CD4-positive, alpha-beta T cell treated with Interleukin-10 for 1 hour (primary cell): ENCODE results near the gene ISYNA1.

Experiments used
- DNase-seq: peaks from one replicate; pipeline ENCODE4 v3.0.0-alpha.2; 2020

The ISYNA1 gene

DNA sequence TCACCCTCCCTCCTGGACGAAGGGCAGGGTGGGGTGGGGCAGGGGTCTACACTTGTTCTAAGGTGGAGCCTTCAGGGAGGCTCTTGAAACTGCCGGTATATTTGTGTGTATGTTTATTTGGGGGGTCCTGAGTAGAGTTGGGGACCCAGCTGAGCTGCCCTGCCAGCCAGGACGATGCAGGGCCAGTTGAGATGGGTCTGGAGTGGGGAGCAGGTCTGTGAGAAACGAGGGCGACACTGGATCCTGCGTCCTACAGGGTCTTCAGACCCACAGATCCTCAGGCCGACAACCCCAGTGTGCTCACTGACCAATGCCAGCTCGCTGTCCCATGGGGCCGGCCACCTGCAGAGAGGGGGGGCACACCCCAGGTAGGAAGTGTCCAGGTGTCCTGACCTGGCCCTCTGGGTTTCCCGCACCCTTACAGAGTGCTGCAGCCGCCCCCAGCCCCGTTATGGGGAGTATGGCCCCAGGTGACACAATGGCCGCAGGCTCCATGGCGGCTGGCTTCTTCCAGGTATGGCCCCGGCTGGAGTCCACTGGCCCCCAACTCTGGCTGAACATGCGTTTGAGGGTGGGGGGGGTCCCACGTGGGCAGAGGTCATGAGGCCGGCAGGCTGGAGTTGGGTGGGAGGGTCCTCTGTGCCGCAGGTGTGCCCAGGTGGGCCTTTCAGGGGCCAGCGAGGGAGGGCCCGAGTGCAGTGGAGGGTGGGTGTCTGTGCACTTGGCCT lies 7.4 kb downstream of the ISYNA1 start:
- DNase-seq = no peak

DNA sequence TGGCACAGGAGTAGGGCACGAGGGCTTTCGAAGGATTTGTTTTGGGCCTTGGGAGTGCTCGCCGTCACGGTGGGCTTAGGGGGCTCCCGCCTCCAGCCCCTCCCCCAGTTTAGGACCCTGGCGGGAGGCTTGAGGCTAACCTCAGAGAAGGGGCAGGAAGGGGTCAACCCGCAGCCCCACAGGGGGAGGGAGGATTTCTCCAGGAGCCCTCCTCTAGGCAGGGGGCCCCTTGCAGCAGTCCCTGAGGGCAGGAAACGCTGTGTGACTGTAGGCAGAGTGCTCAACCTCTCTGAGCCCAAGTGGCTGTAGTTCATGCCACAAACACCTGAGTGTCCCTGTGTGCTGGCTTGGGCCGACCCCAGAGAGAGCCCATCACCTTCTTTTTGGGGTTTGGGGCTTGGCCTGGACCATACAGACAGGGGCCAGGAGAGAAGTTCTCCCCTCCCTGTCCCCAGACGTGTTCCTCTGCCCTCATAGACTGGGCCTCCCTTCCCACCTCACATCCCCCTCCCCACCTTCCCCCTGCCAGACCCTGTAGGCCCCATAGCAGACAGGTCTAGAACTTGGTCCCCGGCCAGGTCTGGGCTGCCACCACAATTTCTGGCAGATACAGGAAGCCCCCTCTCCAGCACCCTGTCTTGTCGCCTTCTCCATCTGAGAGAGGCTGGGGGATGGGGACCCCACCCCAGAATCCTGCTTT lies 8.1 kb downstream of the ISYNA1 start:
- DNase-seq = peak; percentile 49

DNA sequence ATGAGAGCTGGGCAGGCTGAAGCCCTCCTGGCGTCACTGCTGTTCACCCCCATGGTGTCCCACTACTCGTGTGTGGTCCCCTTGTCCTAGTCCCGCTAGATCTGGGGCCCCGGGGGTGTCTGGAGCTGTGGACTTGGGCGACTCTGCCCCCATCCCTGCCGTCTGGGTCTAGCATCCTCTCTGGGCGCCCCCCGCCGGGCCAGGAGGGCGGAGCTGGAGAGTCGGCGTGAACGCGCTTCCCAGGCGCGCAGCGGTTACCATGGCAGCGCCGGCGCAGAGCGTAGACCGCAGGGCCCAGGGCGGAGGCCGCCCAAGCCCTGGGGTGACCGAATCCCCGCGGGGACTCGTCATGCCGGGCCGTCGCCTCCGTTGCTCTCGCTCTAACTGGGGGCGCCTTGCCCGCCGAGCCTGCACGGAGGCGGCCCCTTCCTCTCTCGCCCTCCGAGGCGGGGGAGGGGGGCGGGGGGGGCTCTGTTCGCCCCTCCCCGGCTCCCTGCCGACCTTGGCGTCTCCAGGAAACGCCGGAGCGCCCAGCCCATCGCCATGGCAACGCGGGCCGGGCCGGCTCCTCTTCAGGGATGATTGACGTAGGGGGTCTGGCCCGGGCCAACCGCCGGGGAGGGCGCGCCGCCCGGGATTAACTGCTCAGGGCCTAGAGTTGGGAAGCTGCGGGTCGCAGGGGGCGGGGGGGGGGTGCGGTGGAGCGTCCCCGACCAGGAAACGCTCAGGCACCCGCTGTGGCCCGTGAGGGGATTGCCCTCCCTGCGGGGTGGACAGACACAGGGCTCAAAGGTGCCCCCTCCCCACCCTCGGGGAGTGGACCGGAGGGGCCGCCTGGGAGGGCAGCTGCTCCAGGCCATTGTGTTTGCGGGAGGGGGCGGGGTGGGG lies 8.9 kb downstream of the ISYNA1 start:
- DNase-seq = peak; percentile 92

DNA sequence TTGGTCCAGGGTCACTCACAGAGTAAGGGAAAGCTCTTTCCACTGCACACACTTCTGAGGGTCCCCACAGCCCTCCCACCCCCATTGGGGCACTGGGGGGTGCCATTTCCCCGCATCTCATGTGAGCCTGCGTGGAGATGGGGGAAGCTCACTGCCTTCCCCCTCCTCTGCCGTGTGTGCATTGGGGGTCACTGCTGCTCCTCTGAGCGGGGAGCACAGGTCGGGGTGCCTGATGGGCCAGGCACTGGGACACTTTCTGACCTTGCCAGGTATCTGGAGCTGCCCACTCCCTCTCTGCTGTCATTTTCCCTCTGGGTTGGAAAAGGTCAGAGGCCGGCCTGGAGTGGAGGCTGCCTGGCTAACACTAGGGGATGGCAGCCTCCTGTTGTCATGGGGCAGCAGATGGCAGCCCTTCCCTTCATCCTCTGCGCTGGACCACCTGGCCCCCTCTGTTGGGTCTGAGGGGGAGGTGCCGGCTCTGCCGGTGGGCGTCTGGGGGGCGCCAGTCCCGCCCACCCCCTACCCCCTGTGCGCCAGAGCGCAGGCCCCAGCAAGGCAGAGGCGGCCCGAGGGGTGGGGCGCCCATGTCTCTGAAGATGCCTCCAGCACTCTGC lies 9.7 kb downstream of the ISYNA1 start:
- no peak for DNase-seq

DNA sequence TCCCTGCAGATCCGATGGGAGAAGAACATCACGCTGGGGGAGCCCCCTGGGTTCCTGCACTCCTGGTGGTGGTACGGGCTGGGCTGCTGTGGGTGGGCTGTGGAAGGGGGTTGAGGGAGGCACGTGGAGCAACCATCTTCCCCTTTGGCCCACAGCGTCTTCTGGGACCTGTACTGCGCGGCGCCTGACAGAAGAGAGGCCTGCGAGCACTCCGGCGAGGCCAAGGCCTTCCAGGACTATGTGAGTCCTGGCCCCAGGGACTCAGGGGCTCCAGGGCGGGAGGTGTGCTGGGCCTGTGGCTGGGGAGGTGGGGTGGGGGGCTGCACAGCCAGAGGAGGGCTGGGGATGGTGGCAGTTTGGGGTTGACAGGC lies 10.2 kb downstream of the ISYNA1 start:
- no peak for DNase-seq

DNA sequence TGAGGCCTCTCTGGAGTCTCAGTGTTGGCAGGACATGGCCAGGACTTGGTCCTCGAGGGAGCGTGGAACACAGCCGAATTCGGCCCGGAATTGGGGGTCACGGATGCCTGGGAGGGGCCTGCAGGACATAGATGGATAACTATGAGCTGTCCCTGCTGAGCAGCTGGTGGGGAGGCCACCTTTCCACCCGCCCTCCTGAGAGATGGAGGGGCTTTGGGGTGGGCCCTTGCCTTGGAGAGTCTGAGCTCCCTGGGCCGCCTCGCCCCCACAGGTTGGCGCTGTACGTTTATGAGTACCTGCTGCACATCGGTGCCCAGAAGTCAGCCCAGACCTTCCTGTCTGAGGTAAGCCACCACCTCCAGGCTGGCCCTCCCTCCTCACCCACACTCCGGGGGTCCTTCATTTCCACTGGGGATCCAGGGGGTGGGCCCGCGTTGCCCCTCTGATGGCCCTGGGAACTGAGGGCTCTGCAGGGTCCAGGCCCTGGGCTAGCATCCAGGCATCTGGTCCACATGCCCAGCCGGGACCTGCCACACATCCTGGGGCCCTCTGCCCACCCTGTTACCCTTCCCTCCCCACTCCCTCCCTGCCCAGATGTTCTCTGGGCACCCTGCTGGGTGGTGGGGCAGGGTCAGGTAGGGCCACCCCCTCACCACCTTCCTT lies 10.7 kb downstream of the ISYNA1 start:
- no peak for DNase-seq

DNA sequence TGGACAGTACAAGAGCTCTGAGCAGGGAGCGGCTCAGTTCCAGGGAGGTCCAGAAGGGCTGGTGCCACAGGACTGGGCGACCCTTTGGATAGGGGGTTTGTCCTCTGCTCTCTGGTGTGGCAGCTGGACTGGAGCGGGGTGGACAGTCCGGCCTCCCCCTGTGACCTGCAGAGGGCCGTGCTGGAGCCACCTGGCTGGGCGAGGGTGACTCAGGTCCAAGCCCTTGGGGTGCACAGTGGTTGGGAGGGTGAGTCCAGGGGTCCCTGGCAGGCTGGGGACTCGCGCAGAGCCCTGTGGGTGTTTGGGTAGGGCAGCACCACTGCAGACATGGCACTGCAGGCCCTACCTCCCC lies 11.5 kb downstream of the ISYNA1 start:
- DNase-seq = no peak

DNA sequence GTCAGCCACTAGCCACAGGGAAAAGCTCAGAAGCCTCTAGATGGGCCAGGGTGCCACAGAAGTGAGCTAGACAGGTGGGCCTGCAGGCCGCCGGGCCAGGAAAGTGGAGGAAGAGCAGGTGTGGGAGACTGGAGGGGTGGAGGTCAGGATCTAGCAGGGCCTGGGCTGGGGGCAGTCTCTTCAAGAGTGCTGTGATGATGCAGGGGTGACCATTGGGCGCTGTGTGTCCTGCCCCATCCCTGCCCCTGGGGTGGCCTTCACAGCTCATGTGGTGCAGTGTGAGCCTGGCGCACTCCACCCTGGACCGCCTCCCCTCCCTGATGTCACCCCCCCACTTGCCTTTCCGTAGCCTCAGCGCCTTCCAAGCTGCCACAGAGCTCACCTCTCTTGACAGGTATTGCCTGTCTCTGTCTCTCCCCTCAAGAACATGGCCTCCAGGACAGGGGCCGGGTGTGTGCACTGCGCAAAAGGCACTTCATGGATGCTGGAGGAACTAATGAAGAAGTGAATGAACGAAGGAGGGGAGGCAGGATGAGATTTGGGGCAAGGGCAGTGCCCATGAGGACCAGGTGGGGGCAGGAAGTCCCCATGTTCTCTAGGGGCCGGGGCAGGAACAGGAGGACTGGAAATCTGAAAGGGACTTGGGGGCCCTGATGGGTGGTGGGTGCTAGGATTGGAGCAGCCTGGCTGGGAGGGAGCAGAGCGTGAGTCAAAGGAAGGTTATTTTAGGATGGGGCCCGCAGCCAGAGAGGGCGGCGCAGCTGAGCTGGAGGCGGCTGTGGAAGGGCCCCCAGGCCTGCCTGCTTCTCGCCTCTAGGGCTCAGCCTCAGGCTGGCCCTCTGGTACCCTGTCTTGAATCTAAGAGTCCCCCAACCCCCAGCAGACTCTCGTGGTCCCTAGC lies 12.2 kb downstream of the ISYNA1 start:
- DNase-seq = no peak

DNA sequence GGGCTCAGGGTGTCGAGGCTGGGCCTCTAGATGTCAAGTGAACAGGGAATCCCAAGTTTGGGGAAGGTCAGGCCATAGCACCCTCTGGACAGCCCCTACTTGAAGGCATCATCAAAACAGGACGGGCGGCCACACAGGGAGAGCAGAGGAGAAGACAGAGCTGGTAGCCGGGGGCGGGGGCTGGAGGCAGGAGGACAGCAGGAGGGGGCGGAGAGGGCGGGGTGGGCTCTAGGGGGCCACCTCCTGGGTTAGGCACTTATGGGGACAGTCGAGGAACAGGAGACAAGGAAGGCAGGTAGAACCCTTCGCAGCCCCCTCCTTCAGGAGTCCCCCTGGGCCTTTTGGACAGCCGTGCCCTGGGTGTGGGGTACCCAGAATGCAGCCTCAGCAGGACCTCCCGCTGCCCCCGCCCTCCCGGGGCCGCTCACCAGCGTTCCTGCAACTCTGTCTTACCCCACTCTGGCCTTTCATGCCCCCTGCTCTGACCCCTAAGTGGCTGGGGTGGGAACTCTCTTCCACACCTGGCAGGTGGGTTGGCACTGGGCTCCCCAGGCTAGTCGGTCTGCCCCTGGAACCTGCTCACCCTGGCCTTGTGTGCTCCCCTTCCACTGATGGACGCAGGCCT lies 12.9 kb downstream of the ISYNA1 start:
- DNase-seq = no peak

DNA sequence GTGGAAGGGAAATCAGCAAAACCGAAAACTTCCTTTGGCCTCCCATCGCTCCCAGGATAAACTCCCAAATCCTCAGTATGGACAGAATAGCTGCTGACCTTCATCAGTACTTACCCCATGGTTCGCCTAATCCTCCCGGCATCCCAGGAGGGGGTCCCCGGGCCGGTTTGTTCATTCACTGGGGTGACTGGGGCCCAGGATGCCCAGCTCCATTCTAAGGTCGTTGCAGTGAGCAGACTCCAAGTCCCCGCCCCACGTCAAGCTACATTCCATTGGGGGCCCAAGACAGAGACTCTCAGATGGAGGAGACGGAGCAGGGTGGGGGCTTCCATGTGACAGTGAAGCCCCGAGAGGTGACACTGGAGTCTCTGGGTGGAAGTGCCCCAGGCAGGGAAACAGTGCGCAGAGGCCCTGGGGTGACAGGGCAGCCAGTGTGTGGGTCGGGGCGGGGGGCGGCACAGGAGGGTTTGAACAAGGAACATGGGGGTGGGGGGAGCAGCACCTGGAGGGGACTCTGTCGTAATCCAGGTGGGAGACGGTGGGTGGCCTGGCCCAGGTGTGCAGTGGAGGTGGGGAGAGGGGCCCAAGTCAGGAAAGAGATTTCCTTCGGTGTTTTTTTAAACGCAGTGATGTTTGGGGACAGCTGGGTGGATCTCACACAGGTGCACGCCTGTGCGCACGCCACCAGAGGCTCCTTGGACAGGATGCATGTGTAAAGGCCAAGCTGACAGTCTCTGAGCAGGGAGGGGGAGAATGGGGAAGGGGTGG lies 13.6 kb downstream of the ISYNA1 start:
- DNase-seq = no peak

DNA sequence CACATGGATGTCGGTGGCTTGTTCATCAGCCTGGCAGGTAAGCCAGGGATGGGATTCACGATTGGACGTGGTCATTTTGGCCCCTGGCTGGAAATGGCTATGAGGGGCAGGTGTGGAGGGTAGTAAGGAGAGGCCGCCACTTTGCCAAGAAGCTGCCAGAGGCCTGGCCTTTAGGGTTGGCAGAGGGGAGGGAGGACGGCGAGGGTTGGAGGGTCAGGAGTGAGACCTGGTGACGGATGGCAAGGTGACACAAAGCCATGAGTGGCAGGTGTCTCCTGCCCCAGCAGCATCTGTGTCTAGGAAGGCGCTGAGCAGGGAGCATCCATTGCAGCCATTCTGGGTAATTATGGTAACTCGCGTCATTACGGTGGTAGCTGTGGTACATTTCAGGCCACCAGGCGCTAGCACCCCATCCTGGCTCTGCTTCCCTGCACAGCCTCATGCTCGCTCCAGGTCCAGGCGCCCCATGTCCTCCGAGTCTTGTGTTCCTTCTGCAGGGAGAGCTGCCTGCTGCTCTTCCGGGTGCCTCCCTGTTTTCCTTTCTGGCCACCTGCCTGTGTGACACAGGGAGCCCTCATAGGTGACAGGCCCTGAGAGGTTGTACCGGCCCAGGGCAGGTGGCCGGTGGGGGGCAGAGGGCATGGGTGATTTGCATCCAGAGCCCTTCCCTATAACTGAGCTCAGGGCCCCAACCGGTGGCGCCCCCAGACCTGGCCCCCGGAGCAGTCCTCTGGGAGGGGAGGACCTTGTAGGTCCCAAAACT lies 14.5 kb downstream of the ISYNA1 start:
- no peak for DNase-seq

DNA sequence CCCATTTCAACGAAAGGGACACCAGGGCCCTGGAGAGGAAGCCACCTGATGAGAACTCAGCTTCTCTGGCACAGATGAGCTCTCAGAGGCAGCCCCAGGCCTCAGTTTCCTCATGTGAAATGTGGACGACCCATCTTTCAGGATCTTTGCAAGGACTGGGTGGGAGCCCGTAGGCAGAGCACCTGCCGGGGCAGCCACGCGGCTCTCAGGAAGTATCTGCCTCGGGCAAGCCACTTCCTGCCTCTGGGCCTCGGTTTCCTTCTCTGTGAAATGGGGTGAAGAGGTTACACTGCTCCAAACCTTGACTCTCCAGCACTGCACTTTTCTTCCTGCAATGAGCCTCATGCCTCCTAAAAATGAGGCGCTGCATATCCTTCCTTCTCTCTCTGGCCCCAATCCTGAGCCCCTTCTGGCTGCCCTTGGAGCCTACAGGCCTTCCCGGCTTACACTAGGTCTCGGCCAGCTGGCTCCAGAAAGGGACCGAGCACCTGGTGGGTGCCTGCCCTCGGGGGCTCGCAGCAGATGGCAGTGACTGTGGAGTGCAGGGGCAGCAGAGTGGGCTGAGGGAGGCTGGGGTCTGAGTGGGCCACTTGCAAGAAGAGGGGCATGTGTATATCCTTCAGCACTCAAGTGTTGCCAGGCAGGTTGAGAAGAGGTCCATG lies 15.3 kb downstream of the ISYNA1 start:
- DNase-seq = peak; percentile 62

DNA sequence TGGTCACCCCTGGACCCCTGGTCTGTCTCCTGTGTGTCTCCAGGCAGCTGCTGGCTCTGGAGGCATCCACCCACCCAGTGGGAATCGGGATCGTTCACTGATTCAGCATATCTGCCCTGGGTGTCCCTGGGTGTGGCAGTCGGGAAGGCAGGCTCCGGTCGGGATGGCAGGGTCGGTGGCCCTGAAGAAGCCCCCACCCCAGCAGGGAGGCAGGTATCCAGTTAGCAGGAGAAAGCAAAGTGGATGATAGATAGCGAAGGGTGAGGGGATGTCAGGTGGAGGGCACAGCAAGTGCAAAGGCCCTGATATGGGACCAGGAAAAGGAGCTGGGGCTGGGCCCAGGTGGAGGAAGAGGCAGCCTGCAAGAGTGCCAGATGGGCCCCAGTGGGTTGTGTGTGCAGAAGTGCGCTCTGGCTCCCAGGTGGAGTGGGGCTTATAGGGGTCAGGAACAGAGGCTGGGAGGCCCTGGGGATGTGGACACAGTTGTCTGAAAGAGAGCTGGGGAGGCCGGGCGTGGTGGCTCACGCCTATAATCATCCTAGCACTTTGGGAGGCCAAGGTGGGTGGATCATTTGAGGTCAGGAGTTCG lies 16.5 kb downstream of the ISYNA1 start:
- no peak for DNase-seq

DNA sequence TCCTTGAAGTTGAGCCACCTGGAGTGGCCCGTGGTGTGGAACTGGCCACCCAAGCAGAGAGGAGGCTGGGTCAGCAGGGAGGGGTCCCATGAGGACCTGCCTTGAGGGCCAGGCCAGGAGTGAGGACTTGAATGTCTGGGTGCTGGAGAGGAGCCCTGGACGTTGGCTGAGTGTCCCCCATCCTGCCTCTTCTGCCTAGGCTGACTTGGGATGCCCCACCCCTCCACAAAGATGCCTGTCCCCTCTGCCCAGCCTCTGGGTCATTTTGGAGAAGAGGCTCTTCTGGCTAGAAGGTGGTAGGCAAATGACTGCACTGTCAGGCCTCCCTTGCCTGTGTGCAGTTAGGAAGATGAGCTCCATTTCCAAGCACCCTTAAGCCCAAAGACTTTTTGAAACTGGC lies 17.0 kb downstream of the ISYNA1 start:
- no peak for DNase-seq

DNA sequence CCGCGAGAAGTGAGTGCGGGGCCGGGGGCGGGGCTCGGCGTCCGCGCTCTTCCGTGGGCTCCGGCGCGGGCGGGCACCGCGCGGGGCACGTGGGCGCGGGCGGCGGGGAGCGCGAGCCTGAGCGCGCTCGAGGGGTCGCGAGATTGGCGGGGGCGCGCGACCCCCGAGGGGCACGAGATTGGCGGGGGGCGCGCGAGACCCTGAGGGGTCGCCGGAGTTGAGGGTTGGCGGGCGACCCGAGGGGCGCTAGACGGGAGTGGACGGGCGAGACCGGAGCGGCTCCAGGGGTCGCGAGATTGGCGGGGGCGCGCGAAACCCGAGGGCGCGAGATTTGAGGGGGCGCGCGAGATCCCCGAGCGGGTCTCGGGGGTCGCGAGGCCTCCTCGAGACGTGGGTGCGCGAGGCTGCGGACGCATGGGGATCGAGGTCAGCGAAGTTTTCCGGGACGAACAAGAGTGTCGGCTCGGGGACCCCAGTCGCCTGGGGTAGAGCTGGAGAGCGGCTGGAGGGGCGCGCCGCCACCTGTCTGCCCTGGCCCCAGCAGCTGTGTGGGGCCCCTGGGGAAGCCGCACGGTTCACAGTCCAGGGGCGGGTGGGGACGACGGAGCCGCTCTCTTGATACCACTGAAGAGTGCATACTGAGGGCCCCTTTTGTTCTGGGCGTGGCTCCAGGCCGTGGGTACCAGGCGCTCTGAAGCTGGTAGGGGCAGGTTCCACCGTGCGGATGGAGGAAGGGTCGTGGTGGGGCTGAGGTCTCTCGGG lies 18.1 kb downstream of the ISYNA1 start:
- peak; percentile 61 for DNase-seq

DNA sequence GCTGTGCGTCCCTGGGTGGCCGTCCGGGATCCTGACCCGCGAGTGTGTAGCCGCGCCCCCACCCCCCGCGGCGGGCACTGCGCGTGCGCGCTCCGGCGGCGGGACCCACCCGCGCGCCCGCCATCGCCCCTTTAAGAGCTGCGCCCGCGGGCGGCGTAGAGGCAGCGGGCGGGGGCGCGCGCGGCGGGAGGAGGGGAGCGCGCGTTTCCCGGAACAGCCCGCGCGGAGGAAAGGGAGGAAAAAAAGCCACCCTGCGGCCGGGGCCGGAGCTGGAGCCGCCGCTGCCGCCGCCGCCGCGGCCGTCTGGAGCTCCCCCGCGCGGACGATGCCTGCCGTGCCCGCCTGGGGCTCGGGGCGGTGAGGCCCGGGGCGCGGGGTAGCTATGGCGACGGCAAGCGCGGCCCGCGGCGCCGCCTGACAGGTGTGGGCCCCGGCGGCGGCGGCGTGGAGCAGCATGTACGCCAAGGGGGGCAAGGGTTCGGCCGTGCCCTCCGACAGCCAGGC lies 18.7 kb downstream of the ISYNA1 start, which contains the start of gene SSBP4:
TSS of gene SSBP4 (plus strand) at position 204 of the 504 bp plus-strand sequence. CDS start at position 455, 251 bp downstream.
- peak; percentile 81 for DNase-seq

DNA sequence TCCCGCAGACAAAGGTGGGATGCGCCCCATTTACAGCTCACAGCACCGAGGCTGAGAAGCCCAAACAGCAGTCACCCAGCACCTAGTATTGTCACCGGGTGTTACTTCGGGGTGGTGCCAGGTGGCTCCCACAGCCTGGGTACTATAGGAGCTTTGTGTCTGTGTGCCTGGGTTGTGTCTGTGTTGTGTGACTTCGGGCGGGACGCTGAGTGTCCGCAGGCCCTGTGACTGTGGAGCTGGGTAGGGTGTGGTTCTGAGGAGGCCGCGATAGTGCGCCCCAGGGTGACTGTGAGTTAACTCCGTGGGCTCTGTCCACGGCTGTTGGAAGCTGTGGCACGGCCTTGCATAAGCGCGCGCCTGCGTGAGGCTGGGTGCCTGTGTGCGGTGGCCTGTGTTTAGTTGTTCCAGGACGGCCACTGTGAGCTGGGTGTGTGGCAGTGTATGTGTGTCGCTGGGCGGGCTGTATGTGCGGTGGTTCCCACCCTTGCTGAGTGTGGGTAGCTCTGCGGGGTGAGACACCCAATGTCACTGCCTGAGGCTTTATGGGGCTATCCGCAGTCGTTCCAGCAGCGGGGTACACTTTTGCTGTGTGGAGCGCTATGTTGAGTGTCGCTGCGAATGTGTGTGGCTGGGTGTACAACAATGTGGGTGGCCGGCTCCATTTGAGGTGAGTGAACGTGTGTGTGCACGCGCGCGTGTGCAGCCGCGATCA lies 19.3 kb downstream of the ISYNA1 start:
- DNase-seq = peak; percentile 65
